HT1080 (cell line): ENCODE measurements around the gene ANKDD1A. TPM values are rescaled to one million over a fixed set of nuclear protein-coding genes. Genes with fewer than 3 reads are reported as not detected.
A peak's percentile ranks its signal among the peaks of the same experiment; 100 is the strongest.

Source experiments
- DNase-seq: peaks from one replicate; pipeline ENCODE4 v3.0.0-alpha.2; 2015; ENCODE audit warnings: low read depth
- total RNA-seq: library from RNA; depleted of rRNA; stranded (reverse); fragments of >200 nt; shearing (Covaris generic); gene quantifications from 2 replicates; pipeline ENCODE4 v1.2.3, GENCODE V29; 2014

The ANKDD1A gene
- total RNA-seq, 1 experiment from 2014 or later: 1.4 TPM

GRCh38 chr15:64895285-64896065, 16.2 kb upstream of the ANKDD1A start:
- peak; percentile 48 for DNase-seq

DNA sequence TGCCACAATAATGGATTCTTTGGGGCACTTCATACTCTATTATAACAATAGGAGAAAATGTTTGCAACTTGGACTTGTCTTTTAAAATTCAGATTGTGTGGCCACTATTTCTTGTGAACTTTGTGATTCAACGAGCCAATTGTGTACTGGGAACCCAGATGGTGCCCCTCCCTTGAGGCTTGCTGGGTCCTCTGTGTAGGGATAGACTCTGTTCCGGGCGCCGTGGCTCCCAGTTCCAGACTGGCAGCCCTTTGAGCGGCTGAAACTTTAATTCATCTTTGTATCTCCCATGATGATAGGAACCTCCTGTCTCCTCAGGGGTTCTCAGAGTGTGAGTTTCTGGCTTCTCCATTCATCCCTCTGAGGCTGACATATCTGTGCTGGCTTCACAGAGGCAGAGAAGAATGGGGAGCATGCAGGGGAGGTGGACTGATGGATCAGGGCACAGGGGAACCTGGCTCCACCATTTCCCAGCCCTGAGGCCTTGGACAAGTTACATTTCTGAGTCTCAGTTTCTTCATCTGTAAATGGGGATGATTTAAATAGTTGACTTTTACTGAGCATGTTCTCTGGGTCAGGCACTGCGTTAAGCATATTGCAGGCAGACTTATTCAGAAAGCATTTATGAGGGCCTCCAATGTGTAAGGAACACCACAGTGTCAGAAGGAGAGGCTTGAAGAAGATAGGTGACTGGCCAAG, 15.2 kb upstream of the ANKDD1A start:
- DNase-seq: no peak

DNA sequence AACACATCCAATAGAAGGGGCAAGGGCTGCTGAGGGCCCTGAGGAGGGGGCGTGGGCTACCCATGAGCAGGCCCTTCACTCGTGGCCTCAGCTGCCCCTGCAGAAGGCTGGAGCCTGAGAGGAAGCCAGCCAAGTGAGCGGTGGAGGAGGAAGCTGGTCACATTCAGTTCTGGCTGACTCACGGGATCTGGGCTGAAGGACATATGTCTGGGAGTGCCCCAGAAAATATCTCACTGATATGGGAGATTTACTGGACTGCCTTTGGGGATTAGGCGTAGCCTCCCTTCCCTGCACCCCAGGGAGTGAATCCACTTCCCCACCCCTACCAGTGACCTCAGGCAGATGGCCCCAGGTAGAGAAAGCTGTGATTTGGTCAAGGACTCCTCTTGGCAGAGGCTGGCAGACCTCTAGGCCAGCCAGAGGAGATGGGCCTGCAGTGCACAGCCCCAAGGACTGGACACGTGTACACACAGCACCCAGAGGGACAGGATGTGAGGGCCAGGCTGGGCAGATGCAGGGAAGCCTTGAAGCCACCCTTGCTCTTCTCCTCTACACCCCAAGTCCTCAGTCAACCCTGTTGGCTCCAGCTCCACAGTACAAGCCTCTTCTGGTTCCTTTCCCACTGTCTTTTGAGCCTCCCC, 14.2 kb upstream of the ANKDD1A start:
- DNase-seq: peak; percentile 81

DNA sequence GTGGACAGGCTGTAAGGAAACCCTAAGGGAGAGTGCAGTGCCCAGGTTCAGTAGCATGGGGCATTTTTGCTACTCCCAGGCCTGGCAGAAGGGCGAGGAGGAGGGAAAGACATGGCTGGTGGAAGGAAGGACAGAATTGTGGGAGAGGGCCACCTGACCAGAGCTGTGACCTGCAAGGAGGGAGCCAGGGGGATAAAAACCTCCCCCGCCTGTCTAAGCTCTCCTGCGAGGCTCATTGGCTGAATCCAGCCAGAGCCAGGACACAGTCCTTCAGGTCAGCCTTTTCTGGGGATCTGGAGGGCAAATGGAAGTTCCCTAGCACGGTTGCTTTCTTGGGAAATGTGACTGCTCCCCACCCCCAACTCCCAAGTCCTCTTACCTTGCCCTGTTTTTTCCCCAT, 13.3 kb upstream of the ANKDD1A start:
- no peak for DNase-seq

DNA sequence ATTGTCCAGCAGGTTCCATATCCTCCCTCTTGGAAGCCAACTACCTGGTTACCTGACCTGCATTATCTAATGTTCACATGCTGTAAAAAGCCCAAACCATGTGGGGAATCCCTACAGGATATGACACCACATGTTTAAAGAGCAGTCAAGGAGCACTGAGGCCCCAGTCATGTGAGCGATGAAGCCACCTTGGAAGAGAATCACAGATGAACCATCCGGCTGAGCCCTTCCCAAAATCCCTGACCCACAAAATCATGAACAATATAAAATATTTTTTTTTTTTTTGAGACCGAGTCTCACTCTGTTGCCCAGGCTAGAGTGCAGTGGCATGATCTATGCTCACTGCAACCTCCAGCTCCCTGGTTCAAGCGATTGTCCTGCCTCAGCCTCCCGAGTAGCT, 10.6 kb upstream of the ANKDD1A start:
- DNase-seq: no peak

- no peak for DNase-seq
Measured at GRCh38 chr15:64901914-64902313, 9.8 kb upstream of the ANKDD1A start.

GRCh38 chr15:64902863-64903262, 8.8 kb upstream of the ANKDD1A start:
- DNase-seq: no peak

DNA sequence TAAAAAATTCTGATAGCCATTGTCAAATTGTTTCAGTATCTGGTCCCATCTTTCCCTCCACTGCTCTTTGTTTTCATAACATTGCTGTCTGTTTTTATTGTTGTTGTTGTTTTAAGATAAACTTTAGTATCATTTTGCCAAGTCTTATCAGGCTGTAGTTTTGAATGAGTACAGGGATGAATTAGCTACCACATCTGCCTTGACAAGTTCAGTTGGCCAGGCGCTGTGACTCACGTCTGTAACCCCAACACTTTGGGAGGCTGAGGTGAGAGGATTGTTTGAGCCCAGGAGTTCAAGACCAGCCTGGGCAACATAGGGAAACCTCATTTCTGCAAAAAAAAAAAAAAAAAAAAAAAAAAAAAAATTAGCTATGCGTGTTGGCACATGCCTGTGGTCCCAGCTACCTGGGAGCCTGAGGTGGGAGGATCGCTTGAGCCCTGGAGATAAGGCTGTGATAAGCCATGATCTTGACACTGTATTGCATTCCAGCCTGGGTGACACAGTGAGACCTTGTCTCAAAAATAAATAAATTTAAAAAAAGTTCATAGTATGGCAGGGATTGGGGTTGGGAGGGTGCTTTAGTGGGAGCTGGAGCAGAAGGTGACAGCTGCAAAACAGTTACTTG, 8.3 kb upstream of the ANKDD1A start:
- no peak for DNase-seq

GRCh38 chr15:64904189-64904588, 7.5 kb upstream of the ANKDD1A start:
- DNase-seq: no peak

DNA sequence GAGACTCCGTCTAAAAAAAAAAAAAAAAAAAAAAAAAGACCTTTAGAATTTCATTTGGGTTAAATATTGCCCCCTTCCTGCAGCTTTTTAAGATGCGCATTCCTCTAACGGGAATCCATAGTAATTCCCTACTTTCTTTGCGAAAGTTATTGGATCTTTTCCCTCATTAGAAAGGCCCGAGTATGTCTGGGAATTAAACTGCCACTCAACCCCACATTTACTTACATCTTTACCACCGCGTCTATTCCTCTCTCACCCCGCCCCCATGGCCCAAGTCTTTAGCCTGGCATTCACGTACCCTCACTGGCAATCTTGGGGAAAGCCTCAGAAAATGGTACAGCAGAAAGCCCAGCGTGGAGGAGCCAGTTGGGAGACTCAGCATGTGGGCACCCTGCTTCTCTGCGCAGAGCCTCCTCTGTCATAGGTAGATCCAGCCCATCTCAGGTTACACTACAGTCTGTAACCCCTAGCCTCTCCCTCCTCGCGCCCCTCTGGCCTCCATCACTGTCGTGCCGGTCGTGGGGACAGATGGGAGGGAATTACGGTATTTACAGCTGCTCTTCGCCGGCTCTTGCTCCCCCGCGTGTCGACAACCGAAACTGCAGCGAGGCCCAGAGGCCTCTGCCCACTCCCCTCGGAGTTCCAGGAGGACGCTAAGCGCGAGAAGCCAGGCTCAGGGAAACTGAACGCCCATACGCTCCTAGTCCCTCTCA, 6.4 kb upstream of the ANKDD1A start:
- no peak for DNase-seq

DNA sequence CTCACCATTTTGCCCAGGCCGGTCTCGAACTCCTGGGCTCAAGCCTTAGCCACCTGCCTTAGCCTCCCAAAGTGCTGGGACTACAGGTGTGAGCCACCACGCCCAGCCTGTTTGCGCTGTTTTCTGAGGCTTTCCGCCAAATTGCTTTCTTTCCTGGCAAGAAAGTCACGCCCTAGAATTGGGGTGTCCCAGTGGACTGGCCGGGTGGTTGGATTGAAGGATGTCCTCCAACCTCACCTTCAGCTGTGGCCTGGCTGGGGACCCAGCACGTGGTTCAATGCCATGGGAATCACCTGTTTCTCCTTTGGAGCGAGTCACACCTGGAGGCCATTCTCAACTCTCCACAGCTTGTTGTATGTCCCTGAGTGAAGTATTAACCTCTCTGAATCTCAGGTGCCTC, 5.8 kb upstream of the ANKDD1A start:
- no peak for DNase-seq

DNA sequence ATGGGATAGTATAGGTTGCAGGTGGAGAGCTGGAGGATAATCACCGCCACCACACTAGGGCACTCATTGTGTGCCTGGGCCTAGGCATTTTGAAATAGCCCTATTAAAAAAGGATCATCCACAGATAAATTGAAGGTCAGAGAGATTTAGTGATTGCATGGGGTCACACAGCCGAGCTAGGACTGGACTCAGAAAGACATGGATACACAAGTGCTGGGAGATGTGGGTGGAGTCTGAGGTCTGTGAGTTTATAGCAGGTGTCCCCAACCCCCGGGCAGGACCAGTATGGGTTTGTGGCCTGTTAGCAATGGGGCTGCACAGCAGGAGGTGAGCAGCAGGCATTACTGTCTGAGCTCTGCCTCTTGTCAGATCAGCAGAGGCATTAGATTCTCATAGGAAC, 5.3 kb upstream of the ANKDD1A start:
- no peak for DNase-seq

- no peak for DNase-seq
Measured at GRCh38 chr15:64907991-64908390, 3.7 kb upstream of the ANKDD1A start.

- DNase-seq: no peak
Measured at GRCh38 chr15:64909546-64909945, 2.2 kb upstream of the ANKDD1A start.

- DNase-seq: no peak
Measured at GRCh38 chr15:64912379-64913325, 950 bp downstream of the ANKDD1A start.

GRCh38 chr15:64915518-64916227, 4.0 kb downstream of the ANKDD1A start:
- no peak for DNase-seq

DNA sequence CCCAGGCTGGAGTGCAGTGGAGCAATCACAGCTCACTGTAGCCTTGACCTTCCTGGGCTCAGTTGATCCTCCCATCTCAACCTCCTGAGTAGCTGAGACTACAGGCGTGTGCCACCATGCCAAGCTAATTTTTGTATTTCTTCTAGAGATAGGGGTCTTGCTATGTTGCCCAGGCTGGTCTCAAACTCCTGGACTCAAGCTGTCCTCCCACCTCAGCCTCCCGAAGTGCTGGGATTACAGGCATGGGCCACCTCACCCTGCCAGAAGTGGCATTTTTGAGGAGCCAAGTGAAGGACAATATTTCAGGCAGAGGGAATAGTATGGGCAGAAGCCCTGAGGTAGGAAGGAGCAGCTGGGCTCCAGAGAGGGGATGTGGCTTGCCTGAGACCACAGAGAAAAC, 4.7 kb downstream of the ANKDD1A start:
- DNase-seq: no peak

- no peak for DNase-seq
Measured at GRCh38 chr15:64917211-64917610, 5.5 kb downstream of the ANKDD1A start.

GRCh38 chr15:64919721-64920120, 8.0 kb downstream of the ANKDD1A start:
- no peak for DNase-seq

DNA sequence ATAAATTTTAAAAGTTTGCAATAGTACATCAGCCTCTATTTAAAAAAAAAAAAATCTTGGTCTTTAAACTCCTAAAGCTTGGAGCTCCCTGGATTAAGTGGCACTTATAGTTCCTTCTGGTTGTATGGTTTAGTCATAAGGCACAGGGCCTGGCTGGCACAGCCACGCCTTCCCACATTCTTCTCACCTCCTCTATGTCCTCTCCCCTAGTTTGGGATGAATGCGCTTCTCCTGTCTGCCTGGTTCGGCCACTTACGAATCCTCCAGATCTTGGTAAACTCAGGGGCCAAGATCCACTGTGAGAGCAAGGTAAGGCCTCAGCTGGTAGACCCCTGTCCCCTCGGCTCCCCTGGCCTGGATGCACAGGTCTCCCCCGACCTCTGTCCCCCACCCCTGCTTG, 10.0 kb downstream of the ANKDD1A start:
- no peak for DNase-seq
